Stimulated activated CD8-positive, alpha-beta memory T cell treated with anti-CD3 and anti-CD28 coated beads, Interleukin-2, amount 100 ng/mL, for 48 hours (primary cell): ENCODE results near the gene OR1K1.
"Not testable (repeated sequence)": the region's sequence is repeated elsewhere in the genome, so short reads cannot be mapped to it uniquely, and the experiment has no call there.

Source experiments
- DNase-seq, 2 donors: peaks; one replicate each; pipeline ENCODE4 v3.0.0-alpha.2; 2020; ENCODE audit warnings: low read depth in 2 of 2

Gene OR1K1

DNA sequence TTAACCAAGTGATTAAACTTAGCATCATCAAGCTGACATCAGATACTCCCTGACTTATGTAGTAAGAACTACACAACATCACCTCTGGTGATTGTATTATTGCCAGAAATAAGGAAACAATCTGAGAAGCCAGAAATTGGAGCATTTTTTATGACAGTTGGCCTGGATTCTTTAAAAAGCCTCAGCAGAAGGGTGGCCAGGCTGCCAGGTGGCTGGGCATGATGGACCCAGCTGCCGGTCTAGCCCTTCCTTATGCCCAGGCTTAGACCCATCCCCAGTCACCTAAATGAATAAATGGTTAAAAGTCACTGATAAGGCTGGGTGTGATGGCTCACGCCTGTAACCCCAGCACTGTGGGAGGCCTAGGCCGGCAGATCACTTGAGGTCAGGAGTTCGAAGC is 12.8 kb downstream of the OR1K1 start:
- DNase-seq = no peak

DNA sequence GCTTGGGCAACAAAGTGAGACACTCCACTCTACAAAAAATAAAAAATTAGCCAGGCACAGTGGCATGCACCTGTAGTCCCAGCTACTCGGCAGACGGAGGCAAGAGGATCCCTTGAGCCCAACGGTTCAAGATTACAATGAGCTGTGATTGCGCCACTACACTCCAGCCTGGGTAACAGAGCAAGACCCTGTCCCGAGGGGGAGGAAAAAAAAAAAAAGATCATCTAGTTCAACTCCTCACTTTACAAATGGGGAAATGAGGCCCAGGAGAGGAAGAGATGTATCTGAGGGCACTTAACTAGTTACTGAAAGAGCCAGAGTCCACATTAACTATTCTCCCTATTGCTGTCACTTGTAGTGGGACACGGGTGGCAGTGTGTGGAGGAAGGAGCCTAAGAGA is 14.6 kb downstream of the OR1K1 start:
- no peak for DNase-seq

GRCh38 chr9:122815544-122815943 is 15.6 kb downstream of the OR1K1 start:
- DNase-seq = no peak

DNA sequence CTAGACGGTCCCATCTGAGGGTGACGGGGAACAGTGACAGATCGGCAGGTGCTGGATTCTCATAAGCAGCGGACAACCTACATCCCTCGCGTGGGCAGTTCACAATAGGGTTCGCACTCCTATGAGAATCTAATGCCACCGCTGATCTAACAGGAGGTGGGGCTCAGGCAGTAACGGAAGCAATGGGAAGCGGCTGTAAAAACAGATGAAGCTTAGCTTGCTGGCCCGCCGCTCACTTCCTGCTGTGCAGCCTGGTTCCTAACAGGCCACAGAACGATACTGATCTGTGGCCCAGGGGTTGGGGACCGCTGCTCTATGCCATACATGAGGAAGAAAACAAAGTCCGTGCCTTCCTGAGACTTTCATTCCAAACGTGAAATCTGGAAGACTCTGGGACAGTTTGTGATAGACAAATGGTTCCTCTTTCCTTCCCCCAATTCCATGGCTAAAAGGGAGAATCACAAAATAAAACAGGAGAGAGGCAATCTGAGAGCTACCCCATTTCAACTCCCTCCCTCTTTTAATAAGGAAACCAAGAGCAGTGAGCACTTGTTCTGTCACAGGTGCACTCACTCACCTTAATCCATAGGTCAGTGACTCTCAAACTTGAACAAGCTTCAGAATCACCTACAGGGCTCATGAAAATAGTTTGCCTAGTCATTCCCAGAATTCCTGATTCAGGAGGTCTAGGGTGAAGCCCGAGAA is 16.4 kb downstream of the OR1K1 start:
- DNase-seq = peak in 1 of 2 donors; percentile 26

DNA sequence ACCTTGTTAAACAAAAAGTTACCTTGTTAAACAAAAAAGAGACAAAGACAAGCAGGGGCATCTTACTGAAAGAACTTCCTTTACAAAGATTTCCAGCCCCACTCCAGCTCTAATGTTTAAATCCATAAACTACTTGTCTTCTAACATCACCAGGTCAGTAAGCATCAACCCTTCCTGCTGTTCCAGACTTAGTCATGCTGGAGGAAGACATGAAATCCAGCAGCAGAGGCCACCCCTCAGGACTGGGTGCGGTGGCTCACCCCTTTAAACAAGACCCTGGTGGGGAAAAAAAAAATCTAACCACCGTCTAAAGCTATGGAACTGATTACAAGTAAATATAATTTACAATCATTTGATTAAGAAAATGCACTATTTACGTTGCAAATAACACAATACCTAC is 19.4 kb downstream of the OR1K1 start:
- DNase-seq = no peak

- no peak for DNase-seq
Observed at GRCh38 chr9:122819791-122820489, 20.0 kb downstream of the OR1K1 start.

DNA sequence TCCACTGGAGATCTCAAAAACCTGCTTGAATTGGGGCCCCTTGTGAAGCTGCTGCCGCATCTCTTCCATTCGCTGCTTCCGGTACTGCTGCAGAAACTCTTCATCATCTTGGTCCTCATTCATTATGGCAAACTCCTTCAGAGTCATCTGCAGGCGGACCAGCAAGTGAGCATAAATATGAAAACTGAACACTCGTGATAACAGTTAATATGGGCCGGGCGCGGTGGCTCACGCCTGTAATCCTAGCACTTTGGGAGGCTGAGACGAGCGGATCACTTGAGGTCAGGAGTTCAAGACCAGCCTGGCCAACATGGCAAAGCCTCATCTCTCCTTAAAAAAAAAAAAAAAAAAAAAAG is 20.5 kb downstream of the OR1K1 start:
- no peak for DNase-seq

- DNase-seq = no peak
Observed at GRCh38 chr9:122821278-122821943, 21.5 kb downstream of the OR1K1 start.

- no peak for DNase-seq
Observed at GRCh38 chr9:122822056-122822455, 22.1 kb downstream of the OR1K1 start.

DNA sequence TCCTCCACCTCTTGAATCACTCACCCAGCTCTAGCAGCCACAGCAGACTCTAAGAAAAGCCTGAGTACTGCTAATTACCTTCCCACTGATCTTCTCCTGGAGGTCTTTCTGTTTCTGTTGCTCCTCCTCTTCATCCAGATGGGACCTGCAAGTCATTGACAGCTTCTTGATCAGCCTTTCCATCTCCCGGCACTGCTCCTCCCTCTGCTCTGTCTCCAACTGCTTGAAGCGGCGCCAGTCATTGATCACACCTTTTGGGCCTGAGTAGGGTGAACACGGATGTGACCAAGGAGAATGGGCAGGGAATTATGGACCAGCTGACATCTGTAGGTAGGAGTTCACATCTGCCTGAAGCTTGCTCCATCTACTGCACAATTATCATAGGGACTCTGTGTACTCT is 23.0 kb downstream of the OR1K1 start:
- no peak for DNase-seq

GRCh38 chr9:122827761-122828093 is 27.8 kb downstream of the OR1K1 start:
- no peak for DNase-seq

DNA sequence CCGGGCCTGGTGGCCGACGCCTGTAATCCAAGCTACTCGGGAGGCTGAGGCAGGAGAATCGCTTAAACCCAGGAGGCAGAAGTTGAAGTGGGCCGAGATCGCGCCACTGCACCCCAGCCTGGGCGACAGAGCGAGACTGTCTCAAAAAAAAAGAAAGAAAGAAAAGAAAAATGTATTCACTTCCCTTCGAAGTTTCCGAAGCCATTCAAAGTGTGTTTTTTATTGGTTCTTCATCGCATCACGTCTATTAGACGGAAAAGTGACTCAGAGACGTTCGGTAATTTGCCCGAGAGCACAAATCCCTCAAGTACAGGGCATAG is 29.0 kb downstream of the OR1K1 start:
- DNase-seq = not testable (repeated sequence)

- no peak for DNase-seq
Observed at GRCh38 chr9:122832194-122832593, 32.3 kb downstream of the OR1K1 start.

DNA sequence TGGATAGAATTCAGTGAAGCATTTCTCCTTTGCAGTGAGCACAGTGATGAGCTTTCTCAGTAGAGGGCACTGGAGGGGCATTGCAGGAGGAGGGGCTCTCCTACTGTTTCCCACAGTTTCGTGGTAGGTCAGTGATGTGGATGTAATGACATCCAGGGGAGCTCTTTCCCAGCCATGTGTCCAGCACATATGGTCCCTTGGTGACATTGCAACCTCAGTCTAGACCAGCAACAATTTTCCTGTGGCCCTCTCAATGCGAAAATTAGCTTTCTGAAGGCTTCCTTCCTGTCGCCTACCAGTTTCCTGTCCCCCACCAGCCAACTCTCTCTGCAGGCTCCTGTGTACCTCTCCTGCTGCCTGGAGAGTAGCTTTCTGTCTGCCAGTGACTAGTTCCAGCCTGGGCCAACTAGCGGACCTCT is 35.4 kb downstream of the OR1K1 start:
- no peak for DNase-seq

GRCh38 chr9:122837266-122837850 is 37.4 kb downstream of the OR1K1 start:
- no peak for DNase-seq

- DNase-seq = not testable (repeated sequence)
Observed at GRCh38 chr9:122838441-122838840, 38.5 kb downstream of the OR1K1 start.

GRCh38 chr9:122841501-122841900 is 41.6 kb downstream of the OR1K1 start:
- DNase-seq = no peak

DNA sequence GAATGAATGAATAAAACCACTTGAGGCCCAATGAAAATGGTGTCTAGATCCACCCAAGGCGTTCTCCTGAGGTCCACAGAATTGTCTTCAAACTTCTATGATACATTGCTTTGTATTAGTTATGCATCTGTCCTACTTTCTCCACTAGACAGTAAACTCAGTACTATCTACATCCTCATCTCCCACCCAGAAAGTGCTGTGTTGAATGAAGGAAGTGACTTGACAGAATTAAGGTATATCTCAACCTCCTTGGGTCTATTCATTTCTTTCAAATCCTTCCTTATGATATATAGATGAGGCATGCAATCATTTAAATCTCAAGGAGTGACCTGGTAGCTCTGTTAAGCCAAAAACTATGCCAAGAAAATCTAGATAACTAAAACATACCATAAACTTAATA is 44.2 kb downstream of the OR1K1 start:
- no peak for DNase-seq

GRCh38 chr9:122845116-122845515 is 45.2 kb downstream of the OR1K1 start:
- DNase-seq = no peak

- DNase-seq = no peak
Observed at GRCh38 chr9:122846371-122846940, 46.5 kb downstream of the OR1K1 start.

DNA sequence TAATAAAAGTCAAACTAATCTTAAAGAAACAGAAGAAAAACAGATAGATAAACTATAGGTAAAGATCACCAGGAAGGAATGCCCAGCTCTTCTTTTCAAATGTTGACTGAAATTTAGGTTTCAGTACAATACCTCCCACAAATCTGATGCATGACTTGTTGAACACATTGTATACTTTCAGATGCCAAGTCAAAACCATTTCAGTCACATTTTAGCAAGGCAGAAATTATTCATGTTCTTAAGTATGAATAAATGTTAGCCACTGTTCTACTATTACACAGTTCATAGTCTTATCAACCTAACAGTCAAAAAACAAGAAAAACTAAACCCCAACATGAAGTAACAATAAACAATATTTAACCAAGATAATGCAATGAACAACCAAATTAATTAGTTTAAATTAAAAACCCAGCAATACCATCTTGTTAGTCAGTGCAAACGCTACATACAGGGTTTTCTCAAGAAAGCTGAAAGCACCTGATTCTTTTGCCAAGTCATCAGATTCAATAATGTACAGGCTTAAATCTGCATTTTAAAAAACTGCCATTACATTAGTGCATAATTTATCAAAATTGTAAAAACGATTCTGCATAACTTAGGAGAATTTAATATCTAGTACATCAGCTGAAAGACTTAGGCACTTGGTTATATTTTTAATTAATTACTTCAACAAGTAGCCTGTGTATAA is 48.5 kb downstream of the OR1K1 start:
- no peak for DNase-seq
